ENCODE measurements around the gene ZNF48. TPM values are rescaled to one million over a fixed set of nuclear protein-coding genes. Genes with fewer than 3 reads are reported as not detected.

Gene ZNF48
- total RNA-seq, 1 experiment from 2014 or later: 57.3 TPM

GRCh38 chr16:30358990-30359870 is 36.0 kb upstream of the ZNF48 start:
- Mint-ChIP-seq H3K36me3 (ENCODE audit: insufficient read depth in 1 of 3, low read depth in 3 of 3) (peaks cover 16 to 47% (median 39%) of the 10 kb centered on the region in 3 experiments), H3K4me3 (no peak overlapping the region), H3K9me3 (0 out of 5 replicates have a peak, but pooled peaks cover 0 to 2% of the 10 kb centered on the region in 2 experiments), H3K27me3 (ENCODE audit: low read depth) (no peaks in the 10 kb centered on the region), H3K4me1 (peaks cover 21 to 31% of the 10 kb centered on the region in 2 experiments), H3K27ac (peak overlapping the region in 1 of 3 experiments; percentile 36; a peak in 3 of 7 replicates)
- Histone ChIP-seq H4K8ac (replicated peaks; ENCODE audit: insufficient read length, low read depth, low read length) (no peak overlapping the region), H3K4me1 (ENCODE audit: insufficient read depth, low read length) (no peaks in the 10 kb centered on the region), H2BK12ac (ENCODE audit: insufficient read length, low read depth, low read length) (no peak overlapping the region), H3K79me1 (ENCODE audit: insufficient read depth, low read depth, low read length, poor library complexity, severe bottlenecking) (peaks cover under 1% of the 10 kb centered on the region), H4K5ac (ENCODE audit: insufficient read length, low read depth, low read length) (no peak overlapping the region), H3K56ac (ENCODE audit: insufficient read length, low read depth, low read length) (no peak overlapping the region), H3T11ph (ENCODE audit: low read length) (no peak overlapping the region), H3K27ac (ENCODE audit: insufficient read length, low read depth, low read length) (no peak overlapping the region), H2AK5ac (ENCODE audit: insufficient read length, low read length) (no peak overlapping the region), H4K91ac (ENCODE audit: insufficient read length, low read depth, low read length) (no peak overlapping the region), H3K23me2 (ENCODE audit: insufficient read length, low read depth, low read length, poor library complexity, severe bottlenecking) (peaks cover 11% of the 10 kb centered on the region), H2BK15ac (ENCODE audit: low read depth, low read length) (no peak overlapping the region), H2BK120ac (ENCODE audit: low read depth, low read length, poor library complexity, severe bottlenecking) (no peak overlapping the region), H3K9me3 (ENCODE audit: control insufficient read depth, low read depth, low read length) (no peaks in the 10 kb centered on the region), H2BK20ac (ENCODE audit: low read depth, low read length, poor library complexity, severe bottlenecking) (no peak overlapping the region), H3K18ac (ENCODE audit: insufficient read length, low read depth, low read length) (no peak overlapping the region), H4K20me1 (ENCODE audit: control insufficient read depth, insufficient read depth, insufficient read length) (no peaks in the 10 kb centered on the region), H3K27me3 (ENCODE audit: insufficient read depth, low read length) (no peaks in the 10 kb centered on the region), H3K14ac (ENCODE audit: insufficient read depth, low read length) (no peak overlapping the region), H3K4me2 (ENCODE audit: insufficient read depth, insufficient read length, low read length) (no peak overlapping the region), H3K4ac (ENCODE audit: low read depth, low read length) (no peak overlapping the region), H2BK5ac (ENCODE audit: insufficient read length, low read length) (no peak overlapping the region), H3K23ac (ENCODE audit: insufficient read length, low read depth, low read length) (no peak overlapping the region), H3K9ac (ENCODE audit: extremely low read depth, insufficient read length, low read length) (no peak overlapping the region), H2AFZ (ENCODE audit: low read length) (no peak overlapping the region), H3K79me2 (ENCODE audit: insufficient read depth, low read length) (peaks cover 3% of the 10 kb centered on the region; the same call in 1 of the 2 replicates)
- TF ChIP-seq CTCF (conservative IDR thresholded peaks at IDR 0.05): no peak
- no CpG with 5 or more reads among the region's 28 CpGs for WGBS (ENCODE audit: extremely low coverage, insufficient read length, low lambda C conversion rate)
- no peak for DNase-seq
